WTC11 (cell line): ENCODE results near the gene ALDH16A1. TPM values are rescaled to one million over a fixed set of nuclear protein-coding genes. Genes with fewer than 3 reads are reported as not detected.

Source experiments
- ATAC-seq: fragments of 200-7000 bp; cut with Tn5 transposase; 2 replicates; pipeline ENCODE4 v1.10.0; 2021; ENCODE audit warnings: mild to moderate bottlenecking, moderate library complexity
- CTCF ChIA-PET: fragments of 300-600 bp; sonication (Branson Sonifier 250); formaldehyde crosslinking; loops from one replicate; lab custom pipeline; 2021; ENCODE audit warnings: antibody characterized with exemption; lab: Charles Lee
- POLR2A ChIA-PET: fragments of 350-600 bp; sonication (Branson Sonifier 250); formaldehyde crosslinking; loops from one replicate; lab custom pipeline; 2021; ENCODE audit warnings: antibody characterized with exemption; lab: Charles Lee
- DNase-seq: peaks from one replicate; pipeline ENCODE4 v3.0.0; 2021; ENCODE audit warnings: low spot score
- H3K27ac Mint-ChIP-seq: 2 replicates; pipeline ENCODE4 v1.8.0; 2021; ENCODE audit warnings: mixed read lengths
- H3K27me3 Mint-ChIP-seq: 2 replicates; pipeline ENCODE4 v1.8.0; 2021; ENCODE audit warnings: low read depth, mild to moderate bottlenecking, moderate library complexity, mixed read lengths
- H3K36me3 Mint-ChIP-seq: 2 replicates; pipeline ENCODE4 v1.8.0; 2021; ENCODE audit warnings: mixed read lengths
- H3K4me1 Mint-ChIP-seq: 2 replicates; pipeline ENCODE4 v1.8.0; 2022; ENCODE audit warnings: mixed read lengths
- H3K4me3 Mint-ChIP-seq: 2 replicates; pipeline ENCODE4 v1.8.0; 2021; ENCODE audit warnings: mild to moderate bottlenecking, moderate library complexity, mixed read lengths
- H3K9me3 Mint-ChIP-seq: 2 replicates; pipeline ENCODE4 v1.8.0; 2021; ENCODE audit warnings: mixed read lengths
- EMX1 ChIP-seq: fragments of 250-450 bp; sonication (Bioruptor Pico); IDR thresholded peaks from 2 replicates; pipeline ENCODE4 v1.8.0; 2021; ENCODE audit warnings: mild to moderate bottlenecking
- IRF2 ChIP-seq: sonication (generic); formaldehyde crosslinking; IDR thresholded peaks from 2 replicates; pipeline ENCODE4 v1.8.0; 2022; ENCODE audit warnings: low read depth, missing genetic modification reagents, borderline replicate concordance
- MXD4 ChIP-seq: fragments of 250-450 bp; sonication (Bioruptor Pico); IDR thresholded peaks from 2 replicates; pipeline ENCODE4 v1.8.0; 2021; ENCODE audit warnings: mild to moderate bottlenecking, moderate library complexity, borderline replicate concordance
- PRRX2 ChIP-seq: fragments of 250-450 bp; sonication (Bioruptor Pico); IDR thresholded peaks from 2 replicates; pipeline ENCODE4 v1.8.0; 2021; ENCODE audit warnings: mild to moderate bottlenecking
- SMAD3 ChIP-seq: sonication (generic); formaldehyde crosslinking; IDR thresholded peaks from 2 replicates; pipeline ENCODE4 v1.8.0; 2022; ENCODE audit warnings: missing genetic modification reagents, mild to moderate bottlenecking, borderline replicate concordance
- SOX15 ChIP-seq: fragments of 250-450 bp; sonication (Bioruptor Pico); IDR thresholded peaks from 2 replicates; pipeline ENCODE4 v1.9.0; 2021; ENCODE audit warnings: mild to moderate bottlenecking
- ZNF138 ChIP-seq: sonication (generic); formaldehyde crosslinking; conservative IDR thresholded peaks from 2 replicates; pipeline ENCODE4 v1.8.1; 2022; ENCODE audit warnings: mild to moderate bottlenecking, moderate library complexity, missing genetic modification reagents
- ZNF317 ChIP-seq: sonication (generic); formaldehyde crosslinking; IDR thresholded peaks from 2 replicates; pipeline ENCODE4 v1.8.1; 2023; ENCODE audit warnings: low read depth, mild to moderate bottlenecking, moderate library complexity, missing genetic modification reagents, borderline replicate concordance
- ZNF396 ChIP-seq: fragments of 250-450 bp; sonication (Bioruptor Pico); IDR thresholded peaks from 2 replicates; pipeline ENCODE4 v1.8.0; 2021; ENCODE audit warnings: mild to moderate bottlenecking, moderate library complexity, borderline replicate concordance
- total RNA-seq: library from RNA; stranded (reverse); gene quantifications from 3 replicates; pipeline ENCODE4 v1.2.3, GENCODE V29; 2021
- TF ChIP-seq, protein P1 (sequence below): sonication (generic); formaldehyde crosslinking; IDR thresholded peaks from 2 replicates; pipeline ENCODE4 v1.8.1; 2022; ENCODE audit warnings: missing genetic modification reagents, borderline replicate concordance
- TF ChIP-seq, protein P2 (sequence below): fragments of 250-450 bp; sonication (Bioruptor Pico); IDR thresholded peaks from 2 replicates; pipeline ENCODE4 v1.9.0; 2021; ENCODE audit warnings: mild to moderate bottlenecking
- TF ChIP-seq, protein P3 (sequence below): fragments of 250-450 bp; sonication (Bioruptor Pico); IDR thresholded peaks from 2 replicates; pipeline ENCODE4 v1.9.0; 2021; ENCODE audit warnings: mild to moderate bottlenecking, borderline replicate concordance

The ALDH16A1 gene
- total RNA-seq, 1 experiment from 2014 or later: 44.3 TPM

DNA sequence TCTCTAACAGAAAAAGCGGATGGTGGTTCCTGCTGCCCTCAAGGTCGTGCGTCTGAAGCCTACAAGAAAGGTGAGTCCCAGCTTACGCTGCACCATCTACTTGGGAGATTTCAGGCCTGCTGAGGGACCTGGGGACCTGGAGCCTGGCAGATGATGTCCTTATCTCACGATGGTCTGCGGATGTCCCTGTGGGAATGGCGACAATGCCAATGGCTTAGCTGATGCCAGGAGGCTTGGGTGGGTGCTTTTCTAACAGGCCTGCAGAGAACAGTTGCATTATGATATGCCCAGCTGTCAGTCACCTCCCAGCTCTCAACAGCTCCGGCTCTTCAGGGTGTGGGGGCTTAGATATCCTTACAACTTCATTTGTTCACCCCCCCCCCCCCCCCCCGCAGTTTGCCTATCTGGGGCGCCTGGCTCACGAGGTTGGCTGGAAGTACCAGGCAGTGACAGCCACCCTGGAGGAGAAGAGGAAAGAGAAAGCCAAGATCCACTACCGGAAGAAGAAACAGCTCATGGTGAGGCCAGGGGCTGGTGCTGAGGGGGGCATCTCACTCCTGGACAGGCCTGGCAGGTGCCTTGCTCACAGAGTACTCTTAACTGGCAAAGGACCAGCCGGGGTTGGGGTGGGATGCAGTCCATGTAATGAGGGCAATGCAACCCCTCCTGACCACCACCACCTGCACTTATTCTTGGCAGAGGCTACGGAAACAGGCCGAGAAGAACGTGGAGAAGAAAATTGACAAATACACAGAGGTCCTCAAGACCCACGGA, 38.2 kb downstream of the ALDH16A1 start:
- ATAC-seq (no peak), DNase-seq (no peak)
- peaks cover 6% of the 10 kb centered on the region; the same call in 1 of the 2 replicates for H3K27me3 Mint-ChIP-seq
- H3K36me3 Mint-ChIP-seq: peaks cover 55% of the 10 kb centered on the region
- peak overlapping the region; percentile 89 for H3K27ac Mint-ChIP-seq
- CTCF ChIA-PET: no interaction called here
- H3K4me3 Mint-ChIP-seq: peak overlapping the region; percentile 97
- peaks cover 25% of the 10 kb centered on the region for H3K4me1 Mint-ChIP-seq
- H3K9me3 Mint-ChIP-seq: no peaks in the 10 kb centered on the region
- no peak for TF ChIP-seq PRRX2 (CRISPR knock-in tag)
- no peak for TF ChIP-seq IRF2
- TF ChIP-seq, protein P1, sequence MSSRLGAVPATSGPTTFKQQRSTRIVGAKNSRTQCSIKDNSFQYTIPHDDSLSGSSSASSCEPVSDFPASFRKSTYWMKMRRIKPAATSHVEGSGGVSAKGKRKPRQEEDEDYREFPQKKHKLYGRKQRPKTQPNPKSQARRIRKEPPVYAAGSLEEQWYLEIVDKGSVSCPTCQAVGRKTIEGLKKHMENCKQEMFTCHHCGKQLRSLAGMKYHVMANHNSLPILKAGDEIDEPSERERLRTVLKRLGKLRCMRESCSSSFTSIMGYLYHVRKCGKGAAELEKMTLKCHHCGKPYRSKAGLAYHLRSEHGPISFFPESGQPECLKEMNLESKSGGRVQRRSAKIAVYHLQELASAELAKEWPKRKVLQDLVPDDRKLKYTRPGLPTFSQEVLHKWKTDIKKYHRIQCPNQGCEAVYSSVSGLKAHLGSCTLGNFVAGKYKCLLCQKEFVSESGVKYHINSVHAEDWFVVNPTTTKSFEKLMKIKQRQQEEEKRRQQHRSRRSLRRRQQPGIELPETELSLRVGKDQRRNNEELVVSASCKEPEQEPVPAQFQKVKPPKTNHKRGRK (CRISPR knock-in tag): no peak
- TF ChIP-seq, protein P2, sequence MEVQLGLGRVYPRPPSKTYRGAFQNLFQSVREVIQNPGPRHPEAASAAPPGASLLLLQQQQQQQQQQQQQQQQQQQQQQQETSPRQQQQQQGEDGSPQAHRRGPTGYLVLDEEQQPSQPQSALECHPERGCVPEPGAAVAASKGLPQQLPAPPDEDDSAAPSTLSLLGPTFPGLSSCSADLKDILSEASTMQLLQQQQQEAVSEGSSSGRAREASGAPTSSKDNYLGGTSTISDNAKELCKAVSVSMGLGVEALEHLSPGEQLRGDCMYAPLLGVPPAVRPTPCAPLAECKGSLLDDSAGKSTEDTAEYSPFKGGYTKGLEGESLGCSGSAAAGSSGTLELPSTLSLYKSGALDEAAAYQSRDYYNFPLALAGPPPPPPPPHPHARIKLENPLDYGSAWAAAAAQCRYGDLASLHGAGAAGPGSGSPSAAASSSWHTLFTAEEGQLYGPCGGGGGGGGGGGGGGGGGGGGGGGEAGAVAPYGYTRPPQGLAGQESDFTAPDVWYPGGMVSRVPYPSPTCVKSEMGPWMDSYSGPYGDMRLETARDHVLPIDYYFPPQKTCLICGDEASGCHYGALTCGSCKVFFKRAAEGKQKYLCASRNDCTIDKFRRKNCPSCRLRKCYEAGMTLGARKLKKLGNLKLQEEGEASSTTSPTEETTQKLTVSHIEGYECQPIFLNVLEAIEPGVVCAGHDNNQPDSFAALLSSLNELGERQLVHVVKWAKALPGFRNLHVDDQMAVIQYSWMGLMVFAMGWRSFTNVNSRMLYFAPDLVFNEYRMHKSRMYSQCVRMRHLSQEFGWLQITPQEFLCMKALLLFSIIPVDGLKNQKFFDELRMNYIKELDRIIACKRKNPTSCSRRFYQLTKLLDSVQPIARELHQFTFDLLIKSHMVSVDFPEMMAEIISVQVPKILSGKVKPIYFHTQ: no peak
- TF ChIP-seq ZNF396 (CRISPR knock-in tag): no peak
- no peak for TF ChIP-seq SOX15 (CRISPR knock-in tag)
- TF ChIP-seq ZNF138: no peak
- no peak for TF ChIP-seq ZNF317 (CRISPR knock-in tag)
- no peak for TF ChIP-seq EMX1
- TF ChIP-seq SMAD3: no peak
- POLR2A ChIA-PET: interaction anchor here (0.7 kb wide), 1 partner anchor 50 kb away, joined by 4 read pairs; the partner anchor contains the start of gene SLC17A7

DNA sequence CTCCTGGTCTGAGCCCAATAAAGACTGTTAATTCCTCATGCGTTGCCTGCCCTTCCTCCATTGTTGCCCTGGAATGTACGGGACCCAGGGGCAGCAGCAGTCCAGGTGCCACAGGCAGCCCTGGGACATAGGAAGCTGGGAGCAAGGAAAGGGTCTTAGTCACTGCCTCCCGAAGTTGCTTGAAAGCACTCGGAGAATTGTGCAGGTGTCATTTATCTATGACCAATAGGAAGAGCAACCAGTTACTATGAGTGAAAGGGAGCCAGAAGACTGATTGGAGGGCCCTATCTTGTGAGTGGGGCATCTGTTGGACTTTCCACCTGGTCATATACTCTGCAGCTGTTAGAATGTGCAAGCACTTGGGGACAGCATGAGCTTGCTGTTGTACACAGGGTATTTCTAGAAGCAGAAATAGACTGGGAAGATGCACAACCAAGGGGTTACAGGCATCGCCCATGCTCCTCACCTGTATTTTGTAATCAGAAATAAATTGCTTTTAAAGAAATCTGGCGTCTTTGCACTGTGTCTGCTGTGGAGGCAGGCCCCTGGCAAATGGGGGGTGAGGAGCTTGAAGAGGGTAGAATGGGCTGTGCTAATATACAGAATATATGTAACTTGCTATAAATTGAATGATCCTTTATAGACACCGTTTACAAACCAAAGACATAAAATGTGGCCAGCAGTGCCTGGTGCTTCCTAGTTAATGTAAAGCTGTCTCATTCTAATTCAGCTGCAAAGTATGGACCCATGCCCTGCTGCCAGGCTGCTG, 39.0 kb downstream of the ALDH16A1 start:
- 0 out of 2 replicates have a peak, but pooled peaks have one; percentile 63 for TF ChIP-seq ZNF138
- TF ChIP-seq MXD4 (CRISPR knock-in tag): no peak
- TF ChIP-seq, protein P3, sequence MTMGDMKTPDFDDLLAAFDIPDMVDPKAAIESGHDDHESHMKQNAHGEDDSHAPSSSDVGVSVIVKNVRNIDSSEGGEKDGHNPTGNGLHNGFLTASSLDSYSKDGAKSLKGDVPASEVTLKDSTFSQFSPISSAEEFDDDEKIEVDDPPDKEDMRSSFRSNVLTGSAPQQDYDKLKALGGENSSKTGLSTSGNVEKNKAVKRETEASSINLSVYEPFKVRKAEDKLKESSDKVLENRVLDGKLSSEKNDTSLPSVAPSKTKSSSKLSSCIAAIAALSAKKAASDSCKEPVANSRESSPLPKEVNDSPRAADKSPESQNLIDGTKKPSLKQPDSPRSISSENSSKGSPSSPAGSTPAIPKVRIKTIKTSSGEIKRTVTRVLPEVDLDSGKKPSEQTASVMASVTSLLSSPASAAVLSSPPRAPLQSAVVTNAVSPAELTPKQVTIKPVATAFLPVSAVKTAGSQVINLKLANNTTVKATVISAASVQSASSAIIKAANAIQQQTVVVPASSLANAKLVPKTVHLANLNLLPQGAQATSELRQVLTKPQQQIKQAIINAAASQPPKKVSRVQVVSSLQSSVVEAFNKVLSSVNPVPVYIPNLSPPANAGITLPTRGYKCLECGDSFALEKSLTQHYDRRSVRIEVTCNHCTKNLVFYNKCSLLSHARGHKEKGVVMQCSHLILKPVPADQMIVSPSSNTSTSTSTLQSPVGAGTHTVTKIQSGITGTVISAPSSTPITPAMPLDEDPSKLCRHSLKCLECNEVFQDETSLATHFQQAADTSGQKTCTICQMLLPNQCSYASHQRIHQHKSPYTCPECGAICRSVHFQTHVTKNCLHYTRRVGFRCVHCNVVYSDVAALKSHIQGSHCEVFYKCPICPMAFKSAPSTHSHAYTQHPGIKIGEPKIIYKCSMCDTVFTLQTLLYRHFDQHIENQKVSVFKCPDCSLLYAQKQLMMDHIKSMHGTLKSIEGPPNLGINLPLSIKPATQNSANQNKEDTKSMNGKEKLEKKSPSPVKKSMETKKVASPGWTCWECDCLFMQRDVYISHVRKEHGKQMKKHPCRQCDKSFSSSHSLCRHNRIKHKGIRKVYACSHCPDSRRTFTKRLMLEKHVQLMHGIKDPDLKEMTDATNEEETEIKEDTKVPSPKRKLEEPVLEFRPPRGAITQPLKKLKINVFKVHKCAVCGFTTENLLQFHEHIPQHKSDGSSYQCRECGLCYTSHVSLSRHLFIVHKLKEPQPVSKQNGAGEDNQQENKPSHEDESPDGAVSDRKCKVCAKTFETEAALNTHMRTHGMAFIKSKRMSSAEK: no peak
- TF ChIP-seq, all 79 proteins: peak for 1
- ATAC-seq (no peak), DNase-seq (no peak)
- POLR2A ChIA-PET: interaction anchor here (0.6 kb wide), 2 partner anchors 138 to 143 kb away, joined by 3 to 5 read pairs; no protein-coding TSS in a partner anchor
- Mint-ChIP-seq H3K4me1 (peaks cover 25% of the 10 kb centered on the region), H3K9me3 (no peaks in the 10 kb centered on the region), H3K4me3 (no peak overlapping the region), H3K27ac (peak overlapping the region; percentile 84), H3K27me3 (peaks cover 6% of the 10 kb centered on the region; the same call in 1 of the 2 replicates), H3K36me3 (peaks cover 61% of the 10 kb centered on the region)
- CTCF ChIA-PET: interaction anchor here (1.0 to 1.4 kb wide), 3 partner anchors 16 to 79 kb away, joined by 3 to 5 read pairs (median 5); no protein-coding TSS in a partner anchor
